Type B pancreatic cell (in vitro differentiated cells): ENCODE data around the gene INHBA. TPM values are rescaled to one million over a fixed set of nuclear protein-coding genes. Genes with fewer than 3 reads are reported as not detected.

Experiments used
- DNase-seq: peaks from one replicate; pipeline ENCODE4 v3.0.0; 2021; ENCODE audit warnings: mixed read lengths; ENCODE audit not compliant: unreplicated experiment; ENCODE audit errors: extremely low spot score
- H3K27ac Mint-ChIP-seq: 2 replicates; pipeline ENCODE4 v1.8.0; 2021; ENCODE audit warnings: mild to moderate bottlenecking, mixed read lengths
- H3K27me3 Mint-ChIP-seq: 2 replicates; pipeline ENCODE4 v1.8.0; 2021; ENCODE audit warnings: mixed read lengths
- H3K36me3 Mint-ChIP-seq: 2 replicates; pipeline ENCODE4 v1.8.0; 2021; ENCODE audit warnings: mixed read lengths
- H3K4me1 Mint-ChIP-seq: one replicate; pipeline ENCODE4 v1.8.0; 2021; ENCODE audit warnings: mixed read lengths; ENCODE audit not compliant: unreplicated experiment
- H3K4me3 Mint-ChIP-seq: 2 replicates; pipeline ENCODE4 v1.8.0; 2021; ENCODE audit warnings: mild to moderate bottlenecking, mixed read lengths
- H3K9me3 Mint-ChIP-seq: 2 replicates; pipeline ENCODE4 v1.8.0; 2021; ENCODE audit warnings: mixed read lengths
- total RNA-seq: library from RNA; stranded (reverse); gene quantifications from 2 replicates; pipeline ENCODE4 v1.2.1, GENCODE V29; 2021; ENCODE audit warnings: low replicate concordance
- TF ChIP-seq, protein P1 (sequence below): fragments of 200-600 bp; sonication (generic); conservative IDR thresholded peaks from 2 replicates; pipeline ENCODE4 v1.5.0; 2021; ENCODE audit warnings: antibody characterized with exemption, mild to moderate bottlenecking

INHBA gene
- total RNA-seq, 1 donor from 2014 or later: 19.9 TPM

- Mint-ChIP-seq H3K27ac (peak overlapping the region; percentile 28), H3K36me3 (peaks cover 31% of the 10 kb centered on the region), H3K4me1 (peaks cover 50% of the 10 kb centered on the region)
Observed at GRCh38 chr7:41692251-41692650, 10.6 kb downstream of the INHBA start.

DNA sequence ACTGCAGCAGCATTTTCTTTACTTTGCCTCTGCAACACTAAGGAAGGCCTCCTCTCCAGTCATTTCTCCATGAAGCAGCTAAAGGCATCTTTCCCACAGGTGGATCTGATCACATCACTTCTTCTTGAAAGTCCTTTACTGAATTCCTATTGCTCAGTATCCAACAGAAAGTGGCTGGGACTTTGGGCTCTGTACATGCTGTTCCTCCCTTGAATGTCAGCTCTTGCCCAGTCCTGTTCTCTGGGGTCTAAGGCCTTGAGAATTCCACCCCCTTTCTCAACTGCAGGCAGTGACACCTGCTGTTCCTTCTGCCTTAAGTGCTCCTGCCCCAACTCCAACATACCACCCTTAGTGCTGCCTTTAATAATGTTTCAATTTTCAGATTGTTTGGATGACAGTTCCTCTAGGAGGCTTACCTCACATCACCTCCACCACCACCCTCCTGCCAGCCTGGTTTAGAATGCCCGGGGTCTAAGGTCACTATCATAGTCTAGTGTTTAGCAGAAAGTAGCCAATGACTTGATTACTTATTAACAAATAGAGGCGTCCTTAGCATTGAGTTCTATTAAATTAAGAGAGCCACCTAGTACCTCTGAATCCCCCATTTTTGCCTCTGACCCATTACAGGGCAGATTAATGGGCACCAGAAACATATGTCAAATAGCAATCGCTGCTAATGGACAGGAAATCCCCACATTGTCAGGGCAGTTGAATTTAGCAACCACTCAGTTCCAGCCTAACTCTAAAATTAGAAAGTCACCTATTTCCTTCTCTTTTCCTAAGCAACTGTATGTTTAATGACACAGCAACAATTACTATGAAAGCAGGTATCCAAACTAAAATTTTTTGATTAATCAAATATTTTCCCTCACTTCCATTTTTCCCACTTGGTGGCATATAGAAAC lies 11.4 kb downstream of the INHBA start:
- Mint-ChIP-seq H3K27me3 (peaks cover 3% of the 10 kb centered on the region), H3K27ac (peak overlapping the region; percentile 28), H3K4me1 (peaks cover 48% of the 10 kb centered on the region), H3K9me3 (no peaks in the 10 kb centered on the region), H3K4me3 (no peak overlapping the region), H3K36me3 (peaks cover 28% of the 10 kb centered on the region)
- TF ChIP-seq, protein P1, sequence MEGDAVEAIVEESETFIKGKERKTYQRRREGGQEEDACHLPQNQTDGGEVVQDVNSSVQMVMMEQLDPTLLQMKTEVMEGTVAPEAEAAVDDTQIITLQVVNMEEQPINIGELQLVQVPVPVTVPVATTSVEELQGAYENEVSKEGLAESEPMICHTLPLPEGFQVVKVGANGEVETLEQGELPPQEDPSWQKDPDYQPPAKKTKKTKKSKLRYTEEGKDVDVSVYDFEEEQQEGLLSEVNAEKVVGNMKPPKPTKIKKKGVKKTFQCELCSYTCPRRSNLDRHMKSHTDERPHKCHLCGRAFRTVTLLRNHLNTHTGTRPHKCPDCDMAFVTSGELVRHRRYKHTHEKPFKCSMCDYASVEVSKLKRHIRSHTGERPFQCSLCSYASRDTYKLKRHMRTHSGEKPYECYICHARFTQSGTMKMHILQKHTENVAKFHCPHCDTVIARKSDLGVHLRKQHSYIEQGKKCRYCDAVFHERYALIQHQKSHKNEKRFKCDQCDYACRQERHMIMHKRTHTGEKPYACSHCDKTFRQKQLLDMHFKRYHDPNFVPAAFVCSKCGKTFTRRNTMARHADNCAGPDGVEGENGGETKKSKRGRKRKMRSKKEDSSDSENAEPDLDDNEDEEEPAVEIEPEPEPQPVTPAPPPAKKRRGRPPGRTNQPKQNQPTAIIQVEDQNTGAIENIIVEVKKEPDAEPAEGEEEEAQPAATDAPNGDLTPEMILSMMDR: no peak
- no peak for DNase-seq

More at GRCh38 chr7:41692251-41692650, 10.6 kb downstream of the INHBA start:
- H3K4me3 Mint-ChIP-seq: no peak overlapping the region
- peaks cover 3% of the 10 kb centered on the region for H3K27me3 Mint-ChIP-seq
- no peak for DNase-seq
- no peaks in the 10 kb centered on the region for H3K9me3 Mint-ChIP-seq
- TF ChIP-seq, protein P1: no peak

DNA sequence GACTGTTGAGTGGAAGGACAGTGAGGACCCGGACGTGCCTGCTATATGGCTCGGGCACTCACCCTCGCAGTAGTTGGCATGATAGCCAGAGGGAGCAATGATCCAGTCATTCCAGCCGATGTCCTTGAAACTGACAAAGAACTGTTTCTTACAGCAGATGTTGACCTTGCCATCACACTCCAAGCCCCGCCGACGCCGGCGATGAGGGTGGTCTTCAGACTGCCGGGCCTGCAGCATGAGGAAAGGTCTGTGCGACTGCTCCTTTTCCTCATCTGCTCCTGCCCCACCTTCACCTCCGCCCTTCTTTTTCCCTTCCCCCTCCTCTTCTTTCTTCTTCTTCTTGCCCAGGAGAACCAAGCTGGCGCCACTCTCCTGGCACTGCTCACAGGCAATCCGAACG lies 13.1 kb downstream of the INHBA start:
- TF ChIP-seq, protein P1: no peak
- DNase-seq: no peak
- peaks cover 32% of the 10 kb centered on the region for H3K4me1 Mint-ChIP-seq
- H3K4me3 Mint-ChIP-seq: no peak overlapping the region
- peaks cover 25% of the 10 kb centered on the region for H3K36me3 Mint-ChIP-seq
- H3K27me3 Mint-ChIP-seq: no peaks in the 10 kb centered on the region
- H3K9me3 Mint-ChIP-seq: no peaks in the 10 kb centered on the region
- no peak overlapping the region for H3K27ac Mint-ChIP-seq

DNA sequence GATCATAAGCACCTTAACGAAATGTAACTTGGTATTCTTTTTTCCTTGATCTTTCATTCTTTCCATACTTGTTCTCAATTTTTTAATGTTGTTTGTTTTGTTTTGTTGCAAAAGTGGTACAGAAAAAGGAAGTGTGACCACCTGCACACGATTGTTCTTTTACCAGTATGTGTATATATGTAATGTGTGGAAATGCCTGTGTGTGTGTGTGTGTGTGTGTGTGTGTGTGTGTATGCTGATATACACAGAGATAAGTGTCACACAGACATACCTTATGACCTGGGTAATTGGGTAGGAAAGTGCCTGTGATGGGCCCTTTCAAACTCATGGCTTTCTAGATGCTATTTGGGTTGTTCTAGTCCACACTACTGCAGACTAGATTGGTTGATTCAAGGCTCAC lies 14.0 kb downstream of the INHBA start:
- no peaks in the 10 kb centered on the region for H3K27me3 Mint-ChIP-seq
- peaks cover 24% of the 10 kb centered on the region for H3K4me1 Mint-ChIP-seq
- no peak overlapping the region for H3K27ac Mint-ChIP-seq
- no peaks in the 10 kb centered on the region for H3K9me3 Mint-ChIP-seq
- TF ChIP-seq, protein P1: no peak
- H3K4me3 Mint-ChIP-seq: no peak overlapping the region
- peaks cover 24% of the 10 kb centered on the region for H3K36me3 Mint-ChIP-seq
- no peak for DNase-seq

GRCh38 chr7:41688012-41688625 lies 14.8 kb downstream of the INHBA start:
- Mint-ChIP-seq H3K4me1 (peaks cover 17% of the 10 kb centered on the region), H3K9me3 (no peaks in the 10 kb centered on the region), H3K36me3 (peaks cover 20% of the 10 kb centered on the region), H3K4me3 (no peak overlapping the region), H3K27me3 (no peaks in the 10 kb centered on the region), H3K27ac (no peak overlapping the region)
- no peak for DNase-seq
- TF ChIP-seq, protein P1: no peak
